LNCaP clone FGC (cell line): ENCODE data around the gene BTBD17.

Experiments used
- DNase-seq: peaks from one replicate; pipeline ENCODE4 v3.0.0-alpha.2; 2011; ENCODE audit warnings: low read depth
- H3K4me3 ChIP-seq: 2 replicates; pipeline ENCODE4 v1.5.1; 2011; ENCODE audit warnings: mild to moderate bottlenecking, low read depth, low read length, control low read depth
- CTCF ChIP-seq: IDR thresholded peaks from 2 replicates; pipeline ENCODE4 v1.5.1; 2012; ENCODE audit warnings: mild to moderate bottlenecking; ENCODE audit not compliant: control insufficient read depth, insufficient read depth; ENCODE audit errors: extremely low read depth

The BTBD17 gene

GRCh38 chr17:74404218-74404617 is 42.5 kb upstream of the BTBD17 start:
- no peak for TF ChIP-seq CTCF
- H3K4me3 ChIP-seq = no peak overlapping the region
- DNase-seq = no peak

DNA sequence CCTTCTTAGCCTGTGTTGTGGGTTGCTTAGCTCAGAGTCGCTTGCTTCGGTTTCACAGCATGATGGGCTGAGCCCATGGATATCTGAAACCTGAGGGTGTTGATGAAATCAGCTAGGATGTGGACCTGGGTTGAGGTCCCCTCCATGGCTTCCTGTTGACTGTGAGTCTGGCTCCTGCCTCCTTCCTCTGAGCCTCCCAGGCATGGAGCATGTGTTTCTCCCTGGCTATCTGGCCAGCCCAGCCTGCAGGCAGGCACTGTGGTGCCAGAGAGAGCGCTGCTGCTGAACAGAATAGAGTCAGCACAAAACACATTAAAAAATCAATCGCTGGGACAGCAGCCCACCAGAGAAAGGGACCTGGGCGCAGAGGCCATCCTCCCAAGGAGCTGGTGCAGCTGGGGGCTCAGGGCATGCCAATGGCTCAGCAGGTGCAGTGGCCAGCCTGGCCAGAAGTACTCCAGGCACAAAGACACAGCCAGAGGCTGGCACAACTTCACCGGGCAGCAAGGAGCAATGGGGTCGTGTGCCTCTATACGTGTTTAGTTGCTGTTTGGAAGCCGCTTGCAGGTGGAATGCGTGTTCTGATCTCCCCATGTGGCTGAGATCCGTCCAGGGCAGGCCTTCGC is 42.0 kb upstream of the BTBD17 start:
- H3K4me3 ChIP-seq = no peak overlapping the region
- DNase-seq = no peak
- TF ChIP-seq CTCF = no peak

- TF ChIP-seq CTCF = no peak
- H3K4me3 ChIP-seq = no peak overlapping the region
- DNase-seq = no peak
Observed at GRCh38 chr17:74402048-74402447, 40.4 kb upstream of the BTBD17 start.

DNA sequence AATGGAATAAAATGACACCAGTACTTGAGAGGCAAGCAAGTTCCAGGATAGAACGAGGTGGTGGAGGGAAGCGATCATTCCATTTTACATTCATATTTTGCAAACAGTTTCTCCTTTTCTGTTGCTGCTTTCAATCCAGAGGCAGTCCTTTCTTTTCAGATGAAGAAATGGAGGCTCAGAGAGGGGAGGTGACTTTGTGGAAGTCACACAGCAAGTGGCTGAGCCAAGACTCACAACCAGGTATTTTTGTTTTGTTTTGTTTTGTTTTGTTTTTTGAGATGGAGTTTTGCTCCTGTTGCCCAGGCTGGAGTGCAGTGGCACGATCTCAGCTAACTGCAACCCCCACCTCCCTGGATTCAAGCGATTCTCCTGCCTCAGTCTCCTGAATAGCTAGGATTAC is 34.9 kb upstream of the BTBD17 start:
- no peak for DNase-seq
- TF ChIP-seq CTCF = no peak
- H3K4me3 ChIP-seq = no peak overlapping the region

GRCh38 chr17:74394977-74395376 is 33.3 kb upstream of the BTBD17 start:
- H3K4me3 ChIP-seq = no peak overlapping the region
- DNase-seq = no peak
- no peak for TF ChIP-seq CTCF

DNA sequence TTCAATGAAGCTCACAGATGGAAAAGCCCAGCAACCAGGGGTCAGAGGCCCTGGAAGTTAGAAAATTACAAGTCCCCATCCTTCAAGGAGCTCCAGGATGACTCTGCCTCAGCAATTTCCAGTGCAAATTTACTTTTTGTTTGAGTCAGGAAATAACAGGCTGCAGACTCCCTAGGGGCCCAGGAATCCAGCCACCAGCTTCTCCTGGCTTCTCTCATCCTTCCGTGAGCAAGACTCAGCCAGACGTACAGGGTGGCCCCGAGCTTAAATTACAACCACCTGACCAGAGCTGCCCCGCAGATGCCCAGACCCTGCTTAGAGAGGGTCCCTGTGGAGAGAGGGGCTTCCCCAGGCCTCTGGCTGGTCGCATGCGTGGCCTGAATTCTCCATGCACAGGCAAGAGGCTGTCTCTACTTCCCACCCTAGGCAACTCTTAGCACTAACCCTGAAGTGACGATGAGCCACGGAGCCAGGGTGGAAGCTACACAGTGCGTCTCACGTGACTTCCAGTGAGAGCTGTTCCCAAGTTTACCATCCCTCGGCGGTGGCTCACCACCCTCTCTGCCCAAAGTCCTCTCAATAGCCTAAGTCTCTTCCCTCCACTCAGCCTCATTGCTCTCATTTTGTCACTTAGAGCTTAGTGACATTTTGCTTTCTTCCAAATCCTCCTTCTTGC is 32.7 kb upstream of the BTBD17 start:
- no peak overlapping the region for H3K4me3 ChIP-seq
- no peak for TF ChIP-seq CTCF
- no peak for DNase-seq

- TF ChIP-seq CTCF = no peak
- DNase-seq = no peak
- no peak overlapping the region for H3K4me3 ChIP-seq
Observed at GRCh38 chr17:74393346-74393942, 31.8 kb upstream of the BTBD17 start.
